GM21447 (cell line): ENCODE data around the gene ARID1B.
"Not testable (repeated sequence)": the region's sequence is repeated elsewhere in the genome, so short reads cannot be mapped to it uniquely, and the experiment has no call there.

Experiments
- ATAC-seq: cut with Tn5 transposase; IDR thresholded peaks from one replicate; pipeline ENCODE4 v1.9.1; 2021; ENCODE audit not compliant: unreplicated experiment

ARID1B gene

GRCh38 chr6:157038610-157039009, 261.4 kb downstream of the ARID1B start:
- ATAC-seq: no peak

GRCh38 chr6:157039639-157040038, 262.5 kb downstream of the ARID1B start:
- not testable (repeated sequence) for ATAC-seq

- no peak for ATAC-seq
Measured at GRCh38 chr6:157040191-157040590, 263.0 kb downstream of the ARID1B start.

DNA sequence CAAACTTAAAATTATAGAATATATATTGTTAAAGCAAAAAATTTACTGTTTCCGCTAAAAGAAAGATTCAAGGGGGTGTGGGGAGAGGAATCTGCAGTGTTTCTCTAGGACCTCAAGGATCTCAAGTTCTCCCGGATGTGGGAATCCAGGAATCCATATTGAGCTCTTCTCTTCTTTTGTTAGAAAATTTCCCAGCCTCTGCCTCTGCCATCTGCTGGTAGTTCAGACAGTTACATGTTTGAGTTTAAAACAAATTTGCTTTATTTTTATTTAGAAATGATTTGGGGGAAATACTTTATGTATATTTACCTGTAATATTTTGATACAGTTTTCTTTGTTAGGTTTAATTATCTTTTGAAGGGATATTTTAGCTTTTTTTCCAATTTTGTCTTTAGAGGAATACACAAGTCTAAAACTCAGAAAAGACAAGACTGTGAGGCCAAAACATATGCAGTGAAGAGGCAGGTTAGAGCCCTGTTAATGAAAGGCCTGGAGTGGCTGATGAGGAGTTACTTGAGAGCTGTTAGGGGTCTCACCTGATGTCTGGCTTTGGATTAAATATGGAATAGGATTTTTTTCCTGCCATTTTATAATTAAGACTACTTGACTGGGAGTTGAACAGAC, 268.8 kb downstream of the ARID1B start:
- ATAC-seq: no peak

DNA sequence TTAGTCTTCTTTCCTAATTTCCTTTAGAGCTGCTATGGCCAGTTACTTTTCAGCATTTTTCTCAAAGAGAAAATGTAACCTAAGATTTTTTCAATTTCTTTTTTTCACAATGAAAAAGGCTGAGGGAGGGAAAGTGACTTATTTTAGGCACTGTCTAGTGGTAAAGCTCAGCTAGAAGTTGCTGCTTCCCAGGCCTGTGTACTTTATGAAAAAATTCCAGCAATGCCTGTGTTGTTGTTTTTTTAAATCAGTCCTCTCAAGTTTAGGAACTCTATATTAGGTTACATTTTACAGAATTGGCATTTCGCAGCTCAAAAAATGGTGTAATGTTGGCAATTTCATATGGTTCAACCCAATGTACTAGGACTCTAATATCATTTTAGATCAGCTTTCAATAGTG, 269.6 kb downstream of the ARID1B start:
- no peak for ATAC-seq

GRCh38 chr6:157047328-157047727, 270.1 kb downstream of the ARID1B start:
- no peak for ATAC-seq

- no peak for ATAC-seq
Measured at GRCh38 chr6:157047951-157048350, 270.8 kb downstream of the ARID1B start.

DNA sequence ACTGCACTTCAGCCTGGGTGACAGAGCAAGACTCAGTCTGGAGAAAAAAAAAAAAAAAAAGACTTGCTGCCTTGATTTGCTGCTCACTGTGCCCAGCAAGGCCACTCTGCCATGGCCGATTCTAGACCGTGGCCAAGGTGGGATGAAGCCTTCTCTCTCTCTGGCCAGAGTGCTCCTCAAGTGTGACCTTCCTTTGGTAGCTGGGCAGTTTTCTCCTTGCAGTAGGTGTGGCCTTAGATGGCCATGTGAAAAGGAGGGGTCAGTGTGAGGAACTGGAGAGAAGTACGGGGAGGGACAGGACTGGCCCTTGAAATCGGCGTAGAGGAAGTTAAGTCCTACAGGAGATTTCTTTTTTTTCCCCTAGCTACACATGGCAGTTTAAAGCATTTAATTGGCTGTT, 272.0 kb downstream of the ARID1B start:
- no peak for ATAC-seq

DNA sequence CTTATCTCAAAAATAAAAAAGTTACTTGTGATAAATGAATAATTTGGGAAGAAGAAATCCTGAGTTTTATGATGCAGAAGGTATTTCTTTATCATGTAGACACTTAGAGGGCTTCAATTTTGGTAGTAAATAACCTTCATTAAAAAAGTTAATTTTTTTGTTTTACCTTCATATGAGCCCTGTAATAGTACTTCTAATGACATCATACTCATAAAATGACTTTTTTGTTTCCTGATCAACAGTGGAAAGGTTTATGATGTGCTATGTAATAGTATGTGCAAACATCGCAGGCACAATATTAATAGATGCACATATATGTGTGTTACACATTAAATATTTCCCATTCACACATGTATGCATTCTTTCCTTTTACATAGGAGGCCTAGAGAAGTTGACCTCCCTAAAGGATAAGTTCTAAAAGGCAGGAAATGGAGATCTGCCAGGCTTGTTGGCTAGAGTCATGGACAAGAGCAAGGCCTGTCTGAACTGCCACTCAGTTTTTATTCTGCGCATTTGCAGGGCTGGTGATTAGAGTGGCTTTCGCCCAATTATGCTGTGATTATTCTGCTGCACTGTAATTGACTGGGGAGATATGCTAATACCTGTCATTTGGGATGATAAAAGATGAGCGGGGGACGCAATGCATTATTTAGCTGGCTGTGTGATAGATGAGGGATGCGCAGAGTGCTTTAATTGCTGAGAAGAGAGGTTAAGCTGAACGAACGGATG, 273.5 kb downstream of the ARID1B start:
- ATAC-seq: no peak

- ATAC-seq: no peak
Measured at GRCh38 chr6:157054531-157054979, 277.4 kb downstream of the ARID1B start.

GRCh38 chr6:157055863-157056262, 278.7 kb downstream of the ARID1B start:
- no peak for ATAC-seq

- no peak for ATAC-seq
Measured at GRCh38 chr6:157056275-157056674, 279.1 kb downstream of the ARID1B start.

GRCh38 chr6:157058574-157058973, 281.4 kb downstream of the ARID1B start:
- peak; percentile 72 for ATAC-seq

DNA sequence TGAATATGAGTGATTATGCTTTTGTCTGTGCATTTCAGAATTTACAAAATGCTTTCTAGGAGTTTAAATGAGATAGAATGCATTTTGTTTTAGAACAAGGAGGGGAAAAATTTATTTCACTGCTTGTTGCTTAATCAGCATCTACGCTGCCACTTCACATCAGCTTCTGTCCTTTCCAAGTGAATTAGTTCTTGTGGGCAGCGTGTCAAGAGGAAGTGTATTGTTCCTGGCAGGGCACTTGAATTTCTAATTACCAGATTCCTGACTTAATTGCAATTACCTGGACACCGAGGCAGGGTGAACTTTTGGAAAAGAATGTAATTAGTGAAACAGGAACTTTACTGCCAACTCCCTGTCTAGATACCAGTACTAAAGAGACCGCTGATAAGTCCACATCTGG, 282.6 kb downstream of the ARID1B start:
- ATAC-seq: no peak

DNA sequence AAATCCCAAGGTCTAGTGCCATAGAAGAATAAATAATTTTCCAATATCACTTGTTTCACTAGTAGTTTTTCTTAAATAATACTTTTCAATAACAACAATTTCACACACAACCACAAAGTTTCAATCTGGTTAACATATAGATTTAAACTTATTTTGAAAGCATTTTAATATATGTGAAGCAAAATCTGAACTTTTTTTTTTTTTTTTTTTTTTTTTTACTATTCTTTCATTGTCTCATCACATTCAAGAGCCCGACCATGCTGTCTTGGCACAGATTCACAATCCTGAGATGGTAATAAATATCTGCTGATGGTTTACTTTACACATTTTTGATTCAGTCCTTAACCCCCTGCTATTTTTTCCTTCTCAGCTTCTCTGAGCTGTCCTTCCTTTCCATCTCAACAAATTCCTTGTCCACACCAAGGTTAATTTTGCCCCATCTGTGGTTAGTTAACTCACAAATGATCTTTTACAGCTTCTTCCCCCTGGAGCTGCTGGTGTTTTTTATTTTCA, 283.3 kb downstream of the ARID1B start:
- no peak for ATAC-seq

DNA sequence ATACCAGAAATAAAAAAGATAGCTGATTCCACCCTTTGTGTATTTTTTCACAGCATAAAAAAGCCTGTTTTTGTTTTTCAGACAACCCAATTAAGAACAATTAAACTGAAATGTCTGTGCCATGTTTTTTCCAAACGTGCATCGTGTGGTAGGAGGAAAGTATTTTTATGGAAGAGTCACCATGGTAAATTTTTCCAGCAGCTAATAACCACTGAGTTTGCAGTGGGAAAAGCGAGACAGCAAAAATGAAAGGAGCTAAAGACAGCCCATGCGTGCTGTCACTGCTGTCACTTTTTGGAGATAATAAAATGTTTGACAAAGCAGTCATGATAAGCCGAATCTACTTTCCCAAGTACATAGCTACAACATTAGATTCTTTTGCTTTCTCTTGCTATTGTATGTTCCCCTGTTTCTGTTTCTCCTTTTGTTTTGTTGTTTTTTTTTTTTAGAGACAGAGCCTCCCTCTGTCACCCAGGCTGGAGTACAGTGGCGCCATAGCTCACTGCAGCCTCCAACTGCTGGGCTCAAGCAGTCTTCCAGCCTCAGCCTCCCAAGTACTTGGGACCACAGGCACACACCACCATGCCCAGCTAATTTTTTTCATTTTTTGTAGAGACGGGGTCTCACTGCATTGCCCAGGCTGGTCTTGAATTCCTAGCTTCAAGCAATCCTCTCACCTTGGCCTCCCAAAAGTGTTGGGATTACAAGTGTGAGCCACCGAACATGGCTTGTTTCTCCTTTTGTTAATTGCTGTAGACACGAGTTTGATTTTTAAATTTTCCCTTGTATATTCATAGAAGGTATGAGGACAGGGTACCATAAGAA, 284.8 kb downstream of the ARID1B start:
- no peak for ATAC-seq

DNA sequence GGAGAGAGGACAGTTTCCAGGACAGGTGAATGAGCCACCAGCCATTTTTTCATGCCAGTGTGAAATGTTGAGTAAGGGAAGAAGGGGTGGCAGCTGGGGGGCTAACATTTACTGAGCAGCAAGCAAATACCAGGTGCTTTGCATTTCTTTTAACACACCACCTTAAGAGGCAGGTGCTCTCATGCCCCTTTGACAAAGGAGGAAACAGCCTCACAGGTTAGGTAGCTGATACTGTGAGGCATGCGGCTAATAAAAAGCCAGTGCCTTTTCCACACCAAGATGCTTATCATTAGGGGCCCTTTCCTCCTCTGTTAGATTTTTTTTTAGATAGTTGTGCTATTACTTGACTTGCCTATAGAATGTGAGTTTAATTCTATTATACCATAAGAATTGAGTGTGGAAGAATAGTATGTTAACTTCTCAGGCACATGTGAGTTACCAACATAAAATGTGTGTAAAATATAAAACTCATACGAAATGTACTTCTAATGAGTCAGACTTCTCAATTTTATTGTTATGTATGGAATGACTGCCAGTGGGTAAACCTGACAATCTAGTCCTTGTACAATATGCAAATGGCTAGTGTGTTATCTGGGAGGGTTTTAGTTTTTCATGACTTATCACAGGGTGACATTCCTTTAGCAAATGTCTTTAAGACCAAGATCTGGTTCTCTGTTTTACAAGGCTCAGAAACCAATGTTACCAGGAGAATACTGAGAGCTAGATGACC, 286.2 kb downstream of the ARID1B start:
- no peak for ATAC-seq

DNA sequence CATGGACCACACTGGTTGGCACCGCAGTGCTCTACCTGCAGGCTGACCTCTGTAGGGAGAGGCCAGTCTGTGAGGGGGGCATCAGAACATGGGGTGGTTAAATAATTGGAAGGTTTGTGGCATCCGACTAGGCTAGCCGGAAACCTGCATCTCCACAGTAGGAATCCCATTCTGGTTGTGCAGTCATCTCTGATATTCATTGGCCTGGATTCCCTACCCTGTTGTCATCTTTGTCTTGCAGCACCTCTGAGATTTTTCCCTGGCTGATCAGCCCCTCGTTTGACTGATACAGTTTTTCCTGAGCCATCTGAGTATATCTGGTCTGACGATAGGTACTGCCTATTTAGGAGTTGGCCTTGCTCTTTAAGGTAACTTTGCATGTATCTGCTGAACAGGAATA, 286.7 kb downstream of the ARID1B start:
- no peak for ATAC-seq

DNA sequence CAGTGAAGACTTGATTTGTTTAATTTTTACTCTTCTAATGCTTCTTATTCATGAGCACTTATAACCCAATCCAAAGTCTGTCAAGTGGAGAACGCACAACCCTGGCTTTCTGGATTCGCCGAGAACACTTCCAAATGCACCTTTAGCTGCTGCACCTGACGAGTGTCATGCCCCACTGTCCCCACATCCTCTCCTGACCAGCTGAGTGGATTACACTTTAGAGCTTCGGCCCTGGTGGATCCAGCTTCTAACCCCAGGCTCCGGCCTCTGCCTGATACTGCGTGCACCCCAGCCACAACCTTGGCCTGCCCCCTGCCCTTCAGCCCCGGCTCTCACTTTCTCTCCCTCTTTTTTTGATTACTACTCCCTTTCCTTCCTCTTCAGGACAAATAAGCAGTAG, 287.3 kb downstream of the ARID1B start:
- no peak for ATAC-seq

- no peak for ATAC-seq
Measured at GRCh38 chr6:157065366-157065765, 288.2 kb downstream of the ARID1B start.
